Activated CD8-positive, alpha-beta memory T cell treated with anti-CD3 and anti-CD28 coated beads for 36 hours (primary cell): ENCODE results near the gene PTPRG. TPM values are rescaled to one million over a fixed set of nuclear protein-coding genes. Genes with fewer than 3 reads are reported as not detected.

Experiments
- CTCF ChIA-PET: fragments of 350-600 bp; sonication (Branson Sonifier 250); formaldehyde crosslinking; loops from one replicate; lab custom pipeline; 2021; ENCODE audit warnings: antibody characterized with exemption; lab: Charles Lee
- POLR2A ChIA-PET: fragments of 350-600 bp; sonication (Branson Sonifier 250); formaldehyde crosslinking; loops from one replicate; lab custom pipeline; 2021; ENCODE audit warnings: antibody characterized with exemption; lab: Charles Lee
- total RNA-seq, 2 experiments: library from RNA; stranded (reverse); gene quantifications; one replicate each; pipeline ENCODE4 v1.2.3, GENCODE V29; 2021

PTPRG gene
- total RNA-seq, 2 experiments from 2014 or later, result not detected

GRCh38 chr3:62122819-62123218 is 561.4 kb downstream of the PTPRG start:
- CTCF ChIA-PET, result no interaction called here
- POLR2A ChIA-PET, result no interaction called here

- POLR2A ChIA-PET, result no interaction called here
- CTCF ChIA-PET, result no interaction called here
Measured at GRCh38 chr3:62125380-62125779, 564.0 kb downstream of the PTPRG start.

GRCh38 chr3:62127116-62127515 is 565.7 kb downstream of the PTPRG start:
- ChIA-PET POLR2A (no interaction called here), CTCF (no interaction called here)

GRCh38 chr3:62128051-62128450 is 566.7 kb downstream of the PTPRG start:
- ChIA-PET POLR2A (no interaction called here), CTCF (no interaction called here)

GRCh38 chr3:62128681-62129080 is 567.3 kb downstream of the PTPRG start:
- POLR2A ChIA-PET, result no interaction called here
- CTCF ChIA-PET, result no interaction called here

- POLR2A ChIA-PET, result no interaction called here
Measured at GRCh38 chr3:62131050-62131449, 569.7 kb downstream of the PTPRG start.

GRCh38 chr3:62131620-62132019 is 570.2 kb downstream of the PTPRG start:
- ChIA-PET CTCF (no interaction called here), POLR2A (no interaction called here)

More at GRCh38 chr3:62131050-62131449, 569.7 kb downstream of the PTPRG start:
- CTCF ChIA-PET, result no interaction called here

GRCh38 chr3:62132027-62132602 is 570.7 kb downstream of the PTPRG start:
- CTCF ChIA-PET, result no interaction called here

GRCh38 chr3:62133015-62133414 is 571.6 kb downstream of the PTPRG start:
- POLR2A ChIA-PET, result no interaction called here
- CTCF ChIA-PET, result no interaction called here

More at GRCh38 chr3:62132027-62132602, 570.7 kb downstream of the PTPRG start:
- POLR2A ChIA-PET, result no interaction called here

- ChIA-PET POLR2A (no interaction called here), CTCF (no interaction called here)
Measured at GRCh38 chr3:62134061-62134496, 572.7 kb downstream of the PTPRG start.

- POLR2A ChIA-PET, result no interaction called here
- CTCF ChIA-PET, result no interaction called here
Measured at GRCh38 chr3:62135741-62136140, 574.4 kb downstream of the PTPRG start.

- ChIA-PET POLR2A (no interaction called here), CTCF (no interaction called here)
Measured at GRCh38 chr3:62139957-62140356, 578.6 kb downstream of the PTPRG start.

GRCh38 chr3:62142331-62143085 is 581.1 kb downstream of the PTPRG start:
- CTCF ChIA-PET, result no interaction called here
- POLR2A ChIA-PET, result no interaction called here

- ChIA-PET POLR2A (no interaction called here), CTCF (no interaction called here)
Measured at GRCh38 chr3:62143843-62144450, 582.6 kb downstream of the PTPRG start.

- POLR2A ChIA-PET, result no interaction called here
- CTCF ChIA-PET, result no interaction called here
Measured at GRCh38 chr3:62144482-62144881, 583.1 kb downstream of the PTPRG start.

GRCh38 chr3:62145086-62145757 is 583.9 kb downstream of the PTPRG start:
- ChIA-PET POLR2A (no interaction called here), CTCF (no interaction called here)

- CTCF ChIA-PET, result no interaction called here
- POLR2A ChIA-PET, result no interaction called here
Measured at GRCh38 chr3:62149539-62149938, 588.2 kb downstream of the PTPRG start.

GRCh38 chr3:62149962-62150361 is 588.6 kb downstream of the PTPRG start:
- ChIA-PET POLR2A (no interaction called here), CTCF (no interaction called here)

- ChIA-PET CTCF (no interaction called here), POLR2A (no interaction called here)
Measured at GRCh38 chr3:62151591-62151990, 590.2 kb downstream of the PTPRG start.

GRCh38 chr3:62153231-62153630 is 591.9 kb downstream of the PTPRG start:
- ChIA-PET POLR2A (no interaction called here), CTCF (no interaction called here)
